ENCODE data around the gene GM2A. TPM values are rescaled to one million over a fixed set of nuclear protein-coding genes. Genes with fewer than 3 reads are reported as not detected.

The GM2A gene
- total and polyA plus RNA-seq, 2 of the 8 experiments (the other 6 are each of a cell fraction or from before 2014, with no cell fraction given): 18.5 to 32.2 TPM

DNA sequence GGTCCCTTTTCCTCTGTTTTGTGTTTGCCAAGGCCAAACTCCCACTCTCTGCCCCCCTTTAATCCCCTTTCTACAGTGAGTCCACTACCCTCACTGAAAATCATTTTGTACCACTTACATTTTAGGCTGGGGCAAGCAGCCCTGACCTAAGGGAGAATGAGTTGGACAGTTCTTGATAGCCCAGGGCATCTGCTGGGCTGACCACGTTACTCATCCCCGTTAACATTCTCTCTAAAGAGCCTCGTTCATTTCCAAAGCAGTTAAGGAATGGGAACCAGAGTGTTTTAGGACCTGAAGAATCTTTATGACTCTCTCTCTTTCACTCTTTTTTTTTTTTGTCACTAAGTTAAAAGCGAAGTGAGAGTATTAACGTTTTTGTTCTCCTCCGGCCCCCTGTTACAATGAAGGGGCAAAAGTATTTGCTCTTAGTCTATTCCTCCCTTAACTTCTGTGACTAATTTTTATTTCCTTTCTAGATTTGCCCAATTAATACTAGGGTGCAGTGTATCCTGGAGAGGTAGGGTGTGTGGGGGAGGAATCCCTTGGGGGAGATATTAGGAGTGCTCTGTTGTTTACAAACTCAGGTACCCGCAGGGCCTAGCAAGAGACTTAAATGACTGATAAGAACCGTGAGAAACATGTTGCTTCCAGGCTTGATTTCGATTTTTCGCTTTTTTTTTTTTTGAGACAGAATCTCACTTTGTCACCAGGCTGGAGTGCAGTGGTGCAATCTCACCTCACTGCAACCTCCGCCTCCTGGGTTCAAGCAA, 14.7 kb downstream of the GM2A start:
- 94% methylated on average over 11 of the region's 11 CpGs; no CpG with 5 or more reads in 1 of the 2 experiments for WGBS, 2 experiments (ENCODE audit: extremely low coverage in 1 of 2, insufficient coverage in 1 of 2, insufficient read length in 1 of 2, insufficient replicate concordance in 2 of 2, low coverage in 1 of 2, low lambda C conversion rate in 2 of 2, missing lambda C conversion rate in 1 of 2)
- no peak overlapping the region for H3K27ac ChIP-seq (ENCODE audit: low read depth, low read length)
- H4K8ac ChIP-seq (ENCODE audit: extremely low read depth, insufficient read depth, low read length): no peak overlapping the region
- H3K79me1 ChIP-seq (ENCODE audit: low read depth, low read length): no peaks in the 10 kb centered on the region
- no peaks in the 10 kb centered on the region for H3K23me2 ChIP-seq (ENCODE audit: low read depth, low read length)
- no peak overlapping the region for H3K14ac ChIP-seq (ENCODE audit: insufficient read length)
- H3K23ac ChIP-seq (ENCODE audit: insufficient read length): no peak overlapping the region
- H2BK12ac ChIP-seq (ENCODE audit: low read depth, low read length): no peak overlapping the region
- no peaks in the 10 kb centered on the region for H3K27me3 ChIP-seq (replicated peaks in 1 of 4; ENCODE audit: control insufficient read depth in 3 of 4, extremely low read depth in 1 of 4, insufficient read depth in 3 of 4, low read length in 3 of 4)
- POLR2A ChIA-PET (ENCODE audit: partially characterized antibody): no interaction called here
- no peaks in the 10 kb centered on the region for H4K20me1 ChIP-seq (replicated peaks in 1 of 2; ENCODE audit: control insufficient read depth in 1 of 2, insufficient read depth in 2 of 2, low read length in 2 of 2)
- H2BK15ac ChIP-seq (ENCODE audit: low read length): no peak overlapping the region
- H3K56ac ChIP-seq (replicated peaks; ENCODE audit: insufficient read length, low read depth, low read length): no peak overlapping the region
- no peak overlapping the region for H3K4me2 ChIP-seq (ENCODE audit: insufficient read depth in 1 of 2, low read depth in 2 of 2, low read length in 2 of 2)
- FAIRE-seq (no peak), DNase-seq (ENCODE audit: low read depth in 1 of 2, low spot score in 2 of 2) (no peak)
- no peak overlapping the region for H3K18ac ChIP-seq (ENCODE audit: extremely low read depth, low read length)
- H4K5ac ChIP-seq (ENCODE audit: insufficient read length, low read depth, low read length): no peak overlapping the region
- no peaks in the 10 kb centered on the region; a peak in 1 of 7 replicates for H3K4me1 ChIP-seq (replicated peaks in 1 of 4; ENCODE audit: control insufficient read depth in 3 of 4, insufficient read depth in 4 of 4, low read length in 3 of 4)
- no peak overlapping the region for H2AK5ac ChIP-seq (ENCODE audit: low read depth, low read length)
- no peak overlapping the region for H3K4ac ChIP-seq (replicated peaks; ENCODE audit: insufficient read length, low read depth, low read length)
- no peak overlapping the region for H3K9ac ChIP-seq (replicated peaks in 1 of 4; ENCODE audit: extremely low read depth in 1 of 4, low read depth in 3 of 4, low read length in 3 of 4)
- H3K79me2 ChIP-seq (ENCODE audit: control insufficient read depth in 1 of 2, insufficient read depth in 2 of 2, low read length in 2 of 2): no peaks in the 10 kb centered on the region
- CTCF ChIA-PET (ENCODE audit: partially characterized antibody): no interaction called here
- no peaks in the 10 kb centered on the region for H3K9me3 ChIP-seq (ENCODE audit: insufficient read depth in 2 of 2, low read depth in 1 of 2, low read length in 1 of 2)
- no peak overlapping the region for H2BK120ac ChIP-seq (replicated peaks; ENCODE audit: low read depth, low read length)
- no peak overlapping the region for H2BK5ac ChIP-seq (ENCODE audit: low read depth, low read length)
- H3K4me3 ChIP-seq (ENCODE audit: extremely low read depth in 1 of 4, insufficient read depth in 2 of 4, low read depth in 3 of 4, low read length in 4 of 4): no peak overlapping the region
- H2BK20ac ChIP-seq (ENCODE audit: low read length): no peak overlapping the region
- no peak overlapping the region for H2AFZ ChIP-seq (ENCODE audit: low read length)
- no peak overlapping the region for H4K91ac ChIP-seq (replicated peaks; ENCODE audit: insufficient read length, low read length)
- peaks cover 0 to 10% (median 5%) of the 10 kb centered on the region in 4 experiments; a peak in 5 of 8 replicates for H3K36me3 ChIP-seq (ENCODE audit: control insufficient read depth in 2 of 4, insufficient read depth in 4 of 4, low read length in 3 of 4)
- TF ChIP-seq KDM1A (IDR thresholded peaks at IDR 0.05; ENCODE audit: borderline replicate concordance, low read length) (no peak), SP4 (IDR thresholded peaks at IDR 0.05; ENCODE audit: low read length) (no peak), CTBP2 (IDR thresholded peaks at IDR 0.05; ENCODE audit: borderline replicate concordance, insufficient read depth, insufficient read length, low read length) (no peak), NANOG (IDR thresholded peaks at IDR 0.05; ENCODE audit: insufficient read depth, low read depth, low read length, poor library complexity, severe bottlenecking) (no peak), TEAD4 (IDR thresholded peaks at IDR 0.05; ENCODE audit: low read depth, low read length) (no peak), YY1 (IDR thresholded peaks at IDR 0.05; ENCODE audit: low read depth, low read length) (no peak), CBX8 (IDR thresholded peaks at IDR 0.05; ENCODE audit: borderline replicate concordance, low read depth, low read length) (no peak), HDAC6 (IDR thresholded peaks at IDR 0.05; ENCODE audit: low read depth, low read length) (no peak), SIX5 (IDR thresholded peaks at IDR 0.05; ENCODE audit: low read depth, low read length) (no peak), TAF1 (IDR thresholded peaks at IDR 0.05; ENCODE audit: low read depth, low read length) (no peak)
- TF ChIP-seq, protein P1, sequence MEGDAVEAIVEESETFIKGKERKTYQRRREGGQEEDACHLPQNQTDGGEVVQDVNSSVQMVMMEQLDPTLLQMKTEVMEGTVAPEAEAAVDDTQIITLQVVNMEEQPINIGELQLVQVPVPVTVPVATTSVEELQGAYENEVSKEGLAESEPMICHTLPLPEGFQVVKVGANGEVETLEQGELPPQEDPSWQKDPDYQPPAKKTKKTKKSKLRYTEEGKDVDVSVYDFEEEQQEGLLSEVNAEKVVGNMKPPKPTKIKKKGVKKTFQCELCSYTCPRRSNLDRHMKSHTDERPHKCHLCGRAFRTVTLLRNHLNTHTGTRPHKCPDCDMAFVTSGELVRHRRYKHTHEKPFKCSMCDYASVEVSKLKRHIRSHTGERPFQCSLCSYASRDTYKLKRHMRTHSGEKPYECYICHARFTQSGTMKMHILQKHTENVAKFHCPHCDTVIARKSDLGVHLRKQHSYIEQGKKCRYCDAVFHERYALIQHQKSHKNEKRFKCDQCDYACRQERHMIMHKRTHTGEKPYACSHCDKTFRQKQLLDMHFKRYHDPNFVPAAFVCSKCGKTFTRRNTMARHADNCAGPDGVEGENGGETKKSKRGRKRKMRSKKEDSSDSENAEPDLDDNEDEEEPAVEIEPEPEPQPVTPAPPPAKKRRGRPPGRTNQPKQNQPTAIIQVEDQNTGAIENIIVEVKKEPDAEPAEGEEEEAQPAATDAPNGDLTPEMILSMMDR (IDR thresholded peaks at IDR 0.05; ENCODE audit: control extremely low read depth in 1 of 3, insufficient read depth in 1 of 3, low read depth in 1 of 3, low read length in 3 of 3): no peak
